GM21723 (cell line): ENCODE results near the gene NTRK1.
"Not testable (repeated sequence)": the region's sequence is repeated elsewhere in the genome, so short reads cannot be mapped to it uniquely, and the experiment has no call there.

Experiments
- ATAC-seq: cut with Tn5 transposase; IDR thresholded peaks from one replicate; pipeline ENCODE4 v1.9.1; 2021; ENCODE audit warnings: mild to moderate bottlenecking, moderate library complexity; ENCODE audit not compliant: unreplicated experiment

Gene NTRK1

GRCh38 chr1:156911577-156912298 lies 51.1 kb downstream of the NTRK1 start:
- ATAC-seq, result no peak

DNA sequence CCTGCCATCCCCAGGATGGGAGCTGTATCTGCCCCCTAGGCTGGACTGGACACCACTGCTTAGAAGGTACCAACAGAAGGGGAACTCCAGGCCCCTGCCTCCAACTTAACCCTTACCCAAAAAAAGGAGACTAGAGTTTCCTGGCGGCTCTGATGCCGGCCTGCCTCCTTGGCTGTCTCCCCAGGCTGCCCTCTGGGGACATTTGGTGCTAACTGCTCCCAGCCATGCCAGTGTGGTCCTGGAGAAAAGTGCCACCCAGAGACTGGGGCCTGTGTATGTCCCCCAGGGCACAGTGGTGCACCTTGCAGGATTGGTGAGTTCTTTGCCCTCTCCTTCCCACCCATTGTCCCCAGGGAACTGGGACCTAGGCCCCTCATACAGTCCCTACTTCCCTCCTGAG lies 51.6 kb downstream of the NTRK1 start:
- no peak for ATAC-seq

DNA sequence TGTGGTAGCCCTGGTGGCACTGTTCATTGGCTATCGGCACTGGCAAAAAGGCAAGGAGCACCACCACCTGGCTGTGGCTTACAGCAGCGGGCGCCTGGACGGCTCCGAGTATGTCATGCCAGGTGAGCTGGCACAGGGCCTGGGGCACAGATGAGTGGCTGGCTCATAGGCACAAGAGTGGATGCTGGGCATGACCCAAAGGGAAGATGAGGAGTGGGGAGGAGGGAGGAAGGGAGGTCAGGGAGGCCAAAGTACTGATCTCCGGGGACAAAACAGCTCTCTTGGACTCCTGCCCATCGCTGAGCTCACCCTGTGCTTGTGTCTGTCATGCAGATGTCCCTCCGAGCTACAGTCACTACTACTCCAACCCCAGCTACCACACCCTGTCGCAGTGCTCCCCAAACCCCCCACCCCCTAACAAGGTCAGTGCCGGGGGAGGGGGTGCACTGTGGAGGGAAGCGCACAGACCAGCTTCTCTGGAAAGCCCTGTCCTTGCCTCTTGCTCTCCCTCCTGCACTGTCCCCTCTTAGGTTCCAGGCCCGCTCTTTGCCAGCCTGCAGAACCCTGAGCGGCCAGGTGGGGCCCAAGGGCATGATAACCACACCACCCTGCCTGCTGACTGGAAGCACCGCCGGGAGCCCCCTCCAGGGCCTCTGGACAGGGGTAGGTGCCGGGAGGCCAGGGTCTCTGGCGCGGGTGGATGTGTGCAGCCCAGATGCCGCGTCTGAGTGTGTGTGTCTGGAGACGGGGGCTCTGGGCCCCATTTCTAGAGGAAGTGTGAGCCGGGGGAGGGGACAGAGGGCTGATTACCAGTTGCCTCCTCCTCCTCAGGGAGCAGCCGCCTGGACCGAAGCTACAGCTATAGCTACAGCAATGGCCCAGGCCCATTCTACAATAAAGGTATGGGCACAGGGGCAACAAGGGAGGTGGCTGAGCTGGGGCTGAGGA lies 52.5 kb downstream of the NTRK1 start:
- no peak for ATAC-seq

- ATAC-seq, result no peak
Measured at GRCh38 chr1:156913809-156914387, 53.2 kb downstream of the NTRK1 start.

DNA sequence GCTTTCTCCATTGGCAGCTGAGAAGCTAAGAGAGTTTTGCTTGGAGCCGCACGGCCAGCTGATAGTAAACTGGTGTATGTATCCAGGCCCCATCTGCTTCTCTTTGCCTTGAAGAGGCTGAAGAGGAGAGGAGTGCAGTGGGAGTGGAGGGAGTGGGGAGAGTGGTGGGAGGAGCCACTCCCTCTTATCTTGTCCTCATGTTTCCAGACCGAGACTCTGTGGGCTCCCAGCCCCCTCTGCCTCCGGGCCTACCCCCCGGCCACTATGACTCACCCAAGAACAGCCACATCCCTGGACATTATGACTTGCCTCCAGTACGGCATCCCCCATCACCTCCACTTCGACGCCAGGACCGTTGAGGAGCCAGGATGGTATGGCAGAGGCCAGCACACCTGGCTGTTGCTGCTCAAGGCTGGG lies 53.8 kb downstream of the NTRK1 start:
- no peak for ATAC-seq

GRCh38 chr1:156920233-156921052 lies 59.8 kb downstream of the NTRK1 start, which contains the start of gene LRRC71:
TSS of gene LRRC71 (plus strand) at chr1:156920632. CDS start at chr1:156920804, 172 bp downstream.
- ATAC-seq, result no peak

DNA sequence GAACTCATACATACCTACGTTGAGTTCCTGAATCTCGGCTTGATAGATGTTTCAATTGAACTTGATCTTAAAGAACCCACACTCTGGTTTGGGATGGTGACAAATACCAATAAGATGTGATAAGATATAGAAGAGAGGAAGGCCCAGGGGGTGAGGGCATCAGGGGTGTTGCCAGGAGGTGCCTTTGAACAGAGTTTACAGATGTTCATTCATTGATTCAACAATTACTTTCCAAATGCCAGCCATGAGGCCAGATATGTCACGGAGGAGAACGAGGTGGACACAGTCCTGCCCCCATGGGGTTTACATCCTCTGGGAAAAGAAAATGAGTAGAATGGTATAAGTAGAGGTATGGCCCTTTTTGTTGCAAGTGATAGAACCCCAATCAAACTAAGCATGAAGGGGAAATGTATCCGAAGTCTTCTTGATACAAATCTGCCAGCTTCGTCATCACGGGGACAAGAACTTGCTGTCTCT lies 60.4 kb downstream of the NTRK1 start:
- ATAC-seq, result no peak

GRCh38 chr1:156922986-156923669 lies 62.5 kb downstream of the NTRK1 start:
- no peak for ATAC-seq

DNA sequence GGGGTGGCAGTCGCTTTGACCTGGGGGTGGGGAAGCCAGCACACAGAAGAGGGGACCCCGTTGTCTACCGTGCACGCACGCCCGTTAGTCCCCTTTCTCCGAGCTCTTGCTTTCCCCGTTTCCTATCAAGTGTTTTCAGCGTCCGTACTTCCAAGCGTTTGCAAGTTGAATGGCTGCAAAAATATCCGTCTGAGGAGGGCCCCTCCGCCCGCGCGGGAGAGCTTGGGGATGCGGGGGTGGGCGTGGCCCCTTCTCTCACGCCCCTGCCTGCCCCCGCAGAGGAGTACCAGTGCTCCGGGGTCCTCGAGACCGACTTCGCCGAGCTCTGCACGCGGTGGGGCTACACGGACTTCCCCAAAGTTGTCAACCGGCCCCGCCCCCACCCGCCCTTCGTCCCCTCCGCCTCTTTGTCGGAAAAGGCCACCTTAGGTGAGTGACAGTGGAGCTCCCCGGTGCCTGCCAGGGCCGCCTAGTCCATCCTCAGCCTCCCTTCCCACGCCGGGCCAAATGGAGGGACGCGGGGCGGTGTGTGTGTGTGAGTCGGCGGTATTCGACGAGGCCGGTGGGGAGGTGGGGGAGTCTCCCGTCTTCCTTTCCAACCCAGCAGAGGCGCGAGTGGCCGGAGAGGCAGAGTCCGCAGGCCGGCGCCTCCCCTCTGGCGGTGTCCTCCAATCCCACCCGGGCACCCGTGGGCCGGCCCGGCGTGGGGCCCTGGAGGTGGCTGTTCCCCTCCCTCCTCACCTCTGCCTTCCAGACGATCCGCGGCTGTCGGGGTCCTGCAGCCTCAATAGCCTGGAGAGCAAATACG lies 63.2 kb downstream of the NTRK1 start:
- ATAC-seq, result no peak

DNA sequence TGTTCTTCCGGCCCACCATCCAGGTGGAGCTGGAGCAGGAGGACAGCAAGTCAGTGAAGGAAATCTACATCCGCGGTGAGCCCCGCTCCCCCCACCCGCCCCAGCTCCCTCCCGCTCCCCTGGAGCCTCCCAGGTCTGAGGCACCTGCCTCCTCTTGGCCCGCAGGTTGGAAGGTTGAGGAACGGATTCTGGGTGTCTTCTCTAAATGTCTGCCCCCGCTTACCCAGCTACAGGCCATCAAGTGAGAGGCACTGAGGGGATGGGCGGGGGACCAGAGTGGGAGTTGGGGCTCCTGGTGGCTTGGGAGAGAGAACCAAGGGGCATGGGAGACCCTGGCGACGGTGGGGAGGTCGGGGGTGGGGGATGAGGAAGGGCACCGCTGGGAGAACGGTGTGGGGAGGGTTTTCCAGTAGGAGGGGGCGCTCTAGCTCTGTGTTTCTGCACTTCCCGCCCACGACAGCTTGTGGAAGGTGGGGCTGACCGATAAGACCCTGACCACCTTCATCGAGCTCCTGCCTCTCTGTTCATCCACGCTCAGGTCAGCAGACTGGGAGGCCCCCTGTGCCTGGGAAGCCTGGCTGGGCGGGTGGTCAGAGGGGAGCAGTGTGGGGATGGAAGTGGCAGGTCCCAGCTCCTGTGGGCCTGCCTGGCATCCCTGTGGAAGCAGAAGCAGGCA lies 64.0 kb downstream of the NTRK1 start:
- no peak for ATAC-seq

DNA sequence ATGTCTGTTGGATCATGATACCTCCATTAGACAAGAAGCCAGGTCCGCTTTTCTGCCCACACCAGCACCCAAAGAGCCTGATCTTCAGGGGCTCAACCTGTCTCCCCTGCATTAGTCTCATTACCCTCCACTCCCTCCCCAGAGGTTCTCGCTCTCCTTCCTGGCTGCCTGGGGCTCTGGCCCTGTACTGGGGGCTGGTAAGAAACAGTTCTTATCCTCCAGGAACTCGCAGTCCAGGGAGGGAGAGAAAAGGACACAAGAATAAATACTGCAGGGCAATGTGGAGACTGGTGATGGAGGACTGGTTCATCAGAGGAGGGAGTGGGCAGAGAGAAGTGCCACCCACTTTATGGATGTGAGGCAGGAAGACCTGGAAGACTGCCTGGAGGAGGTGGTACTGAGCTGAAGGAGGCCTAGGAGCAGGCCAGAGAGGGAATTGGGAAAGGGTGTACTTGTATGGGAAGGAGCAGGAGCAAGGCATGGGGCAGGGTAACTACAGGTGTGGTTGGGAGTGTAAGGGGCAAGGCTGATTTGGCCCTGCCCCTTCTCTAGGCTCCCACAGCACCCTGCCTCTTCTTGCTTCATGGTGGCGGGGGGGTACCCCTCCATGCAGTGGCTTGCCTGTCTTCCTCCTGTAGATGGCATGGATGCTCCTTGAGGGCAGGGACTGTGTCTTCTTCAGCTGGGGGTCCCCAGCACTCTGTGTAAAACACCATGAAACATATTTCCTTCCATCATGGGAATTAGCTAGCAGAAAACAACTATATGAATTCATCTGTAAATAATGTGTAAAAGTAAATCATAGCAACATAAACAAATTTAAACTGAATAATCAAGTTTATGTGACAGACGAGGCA lies 64.7 kb downstream of the NTRK1 start:
- ATAC-seq, result no peak

GRCh38 chr1:156926175-156926574 lies 65.5 kb downstream of the NTRK1 start:
- no peak for ATAC-seq

DNA sequence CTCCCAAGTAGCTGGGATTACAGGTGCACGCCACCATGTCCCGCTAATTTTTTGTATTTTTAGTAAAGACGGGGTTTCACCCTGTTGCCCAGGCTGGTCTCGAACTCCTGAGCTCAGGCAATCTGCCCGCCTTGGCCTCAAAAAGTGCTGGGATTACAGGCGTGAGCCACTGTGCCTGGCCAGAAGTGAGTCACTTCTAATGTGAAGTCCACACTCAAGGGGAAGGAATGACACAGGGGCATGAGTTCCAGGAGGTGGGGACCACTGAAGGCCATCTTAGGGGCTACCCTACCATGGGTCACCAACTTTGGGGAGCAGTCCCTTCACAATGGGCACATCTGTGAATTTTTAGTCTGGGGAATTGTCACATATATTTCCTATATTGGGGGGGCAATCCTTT lies 66.0 kb downstream of the NTRK1 start:
- not testable (repeated sequence) for ATAC-seq

GRCh38 chr1:156927215-156928042 lies 66.8 kb downstream of the NTRK1 start:
- no peak for ATAC-seq

DNA sequence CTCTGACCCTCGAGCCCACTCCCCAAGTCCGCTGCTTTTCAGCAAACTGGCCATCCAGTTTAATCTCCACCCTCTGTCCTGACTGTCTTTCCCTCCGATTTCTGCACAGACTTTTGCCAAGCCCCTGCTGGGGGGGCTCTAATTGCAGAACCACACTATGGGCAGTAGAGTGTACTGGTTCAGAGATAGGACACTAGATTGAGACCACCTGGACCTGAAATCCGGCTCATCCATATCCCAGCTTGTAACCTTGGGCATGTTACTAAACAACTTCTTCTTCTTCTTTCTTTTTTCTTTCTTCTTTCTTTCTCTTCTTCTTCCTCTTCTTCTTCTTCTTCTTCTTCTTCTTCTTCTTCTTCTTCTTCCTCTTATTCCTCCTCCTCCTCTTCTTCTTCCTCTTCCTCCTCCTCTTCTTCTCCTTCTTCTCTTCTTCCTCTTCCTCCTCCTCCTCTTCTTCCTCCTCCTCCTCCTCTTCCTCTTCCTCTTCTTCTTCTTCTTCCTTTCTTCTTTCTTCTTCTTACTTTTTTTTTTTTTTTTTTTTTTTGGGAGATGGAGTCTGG lies 67.5 kb downstream of the NTRK1 start:
- no peak for ATAC-seq

DNA sequence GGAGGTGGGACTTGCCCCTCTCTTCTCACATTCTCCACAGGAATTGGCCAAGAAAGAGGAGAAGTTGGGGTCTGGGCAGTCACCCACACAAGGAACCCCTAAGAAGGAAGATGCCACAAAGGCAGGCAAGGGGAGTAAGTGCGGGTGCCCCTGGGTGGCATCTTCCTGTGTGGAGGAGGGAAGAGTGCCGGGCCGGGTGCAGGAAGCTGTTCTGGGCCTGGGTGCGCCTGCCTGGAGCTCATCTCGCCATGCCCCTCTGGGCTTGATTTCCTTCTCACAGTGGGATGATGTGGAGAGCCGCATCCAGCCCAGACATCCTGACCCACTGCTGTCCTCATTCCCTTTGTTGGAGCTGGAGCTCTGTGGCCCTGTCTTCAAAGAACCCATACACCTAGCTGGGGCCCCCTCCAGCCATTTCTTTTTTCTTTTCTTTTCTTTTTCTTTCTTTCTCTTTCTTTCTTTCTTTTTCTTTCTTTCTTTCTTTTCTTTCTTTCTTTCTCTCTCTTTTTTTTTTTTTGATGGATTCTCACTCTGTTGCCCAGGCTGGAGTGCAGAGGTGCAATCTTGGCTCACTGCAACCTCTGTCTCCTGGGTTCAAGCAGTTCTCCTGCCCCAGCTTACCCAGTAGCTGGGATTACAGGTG lies 69.1 kb downstream of the NTRK1 start:
- no peak for ATAC-seq
